Thyroid gland (tissue), 4 donors: ENCODE data around the gene ARID2. TPM values are rescaled to one million over a fixed set of nuclear protein-coding genes. Genes with fewer than 3 reads are reported as not detected.

ENCODE experiments used
- DNase-seq, 2 donors: peaks; one replicate each; pipeline ENCODE4 v3.0.0-alpha.2; 2019
- H3K27ac ChIP-seq, 3 donors: fragments of 200-600 bp; sonication (generic); 1 replicate in 2 of 3; 2 replicates in 1 of 3; pipeline ENCODE4 v1.5.1; 2016 to 2019; ENCODE audit warnings: mild to moderate bottlenecking in 1 of 3, moderate library complexity in 1 of 3
- H3K27me3 ChIP-seq: fragments of 200-600 bp; sonication (generic); one replicate; pipeline ENCODE4 v1.5.1; 2019
- H3K36me3 ChIP-seq, 2 donors: fragments of 200-600 bp; sonication (generic); one replicate each; pipeline ENCODE4 v1.5.1; 2016 to 2019
- H3K4me1 ChIP-seq, 2 donors: fragments of 200-600 bp; sonication (generic); one replicate each; pipeline ENCODE4 v1.5.1; 2017 to 2019
- H3K4me3 ChIP-seq, 3 donors: fragments of 200-600 bp; sonication (generic); replicated peaks in 1 of 3; 1 replicate in 2 of 3; 2 replicates in 1 of 3; pipeline ENCODE4 v1.5.1; 2016; ENCODE audit warnings: mild to moderate bottlenecking in 1 of 3
- H3K9me3 ChIP-seq: fragments of 200-600 bp; sonication (generic); one replicate; pipeline ENCODE4 v1.5.1; 2017
- POLR2A ChIP-seq, 2 donors: fragments of 450-650 bp; IDR thresholded peaks; one replicate each; pipeline ENCODE4 v1.6.1; 2017; ENCODE audit warnings: antibody characterized with exemption in 2 of 2, mild to moderate bottlenecking in 2 of 2, moderate library complexity in 1 of 2
- WGBS, 2 donors: methylation state at CpG; one replicate each; pipeline ENCODE4 v1.1.5; 2017; 5-methylcytosine and 5-hydroxymethylcytosine counted together
- intact Hi-C: fragments of 100-400 bp; cut with DNase I; formaldehyde crosslinking; loops from one replicate; pipeline ENCODE4 v1.15.1; 2023
- total RNA-seq, 4 donors: library from RNA; depleted of rRNA; stranded (reverse); fragments of >200 nt; gene quantifications; one replicate each; pipeline ENCODE4 v1.2.3, GENCODE V29; 2016
- TF ChIP-seq, protein P1 (sequence below), 6 experiments: fragments of 200-600 bp in 3 of 6; fragments of 450-650 bp in 3 of 6; sonication (generic) in 3 of 6; IDR thresholded peaks; one replicate each; pipeline ENCODE4 v1.5.1; 2016 to 2019; ENCODE audit warnings: antibody characterized with exemption in 6 of 6, mild to moderate bottlenecking in 2 of 6, inconsistent platforms in 1 of 6, moderate library complexity in 1 of 6

Gene ARID2
- total RNA-seq, 4 donors from 2014 or later = 44.7 to 69.2 (median 50.6) TPM

DNA sequence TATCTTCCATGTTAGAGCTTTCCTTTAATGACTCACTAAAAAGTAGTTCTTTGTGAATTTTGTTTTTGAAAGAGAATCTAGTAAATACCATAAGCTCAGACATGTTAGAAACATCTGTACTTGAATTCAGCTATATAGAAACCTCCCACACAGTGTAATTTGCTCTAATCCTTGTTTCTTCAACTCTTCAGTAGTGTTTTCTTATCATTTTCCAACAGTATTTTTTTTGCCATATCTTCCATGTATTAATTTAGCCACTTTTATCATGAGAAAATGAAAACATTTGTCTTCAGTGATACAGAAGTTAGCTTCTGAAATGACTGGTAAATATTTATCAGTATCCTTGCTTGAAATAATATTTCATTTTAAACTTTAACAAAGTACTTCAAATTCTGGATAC lies 73.6 kb downstream of the ARID2 start:
- intact Hi-C loops = no loop called here
- H3K4me1 ChIP-seq = no peaks in the 10 kb centered on the region
- no peaks in the 10 kb centered on the region for H3K27me3 ChIP-seq
- no peaks in the 10 kb centered on the region for H3K36me3 ChIP-seq
- H3K27ac ChIP-seq = no peak overlapping the region
- no peak for TF ChIP-seq POLR2A (IDR thresholded peaks at IDR 0.05)
- TF ChIP-seq, protein P1, sequence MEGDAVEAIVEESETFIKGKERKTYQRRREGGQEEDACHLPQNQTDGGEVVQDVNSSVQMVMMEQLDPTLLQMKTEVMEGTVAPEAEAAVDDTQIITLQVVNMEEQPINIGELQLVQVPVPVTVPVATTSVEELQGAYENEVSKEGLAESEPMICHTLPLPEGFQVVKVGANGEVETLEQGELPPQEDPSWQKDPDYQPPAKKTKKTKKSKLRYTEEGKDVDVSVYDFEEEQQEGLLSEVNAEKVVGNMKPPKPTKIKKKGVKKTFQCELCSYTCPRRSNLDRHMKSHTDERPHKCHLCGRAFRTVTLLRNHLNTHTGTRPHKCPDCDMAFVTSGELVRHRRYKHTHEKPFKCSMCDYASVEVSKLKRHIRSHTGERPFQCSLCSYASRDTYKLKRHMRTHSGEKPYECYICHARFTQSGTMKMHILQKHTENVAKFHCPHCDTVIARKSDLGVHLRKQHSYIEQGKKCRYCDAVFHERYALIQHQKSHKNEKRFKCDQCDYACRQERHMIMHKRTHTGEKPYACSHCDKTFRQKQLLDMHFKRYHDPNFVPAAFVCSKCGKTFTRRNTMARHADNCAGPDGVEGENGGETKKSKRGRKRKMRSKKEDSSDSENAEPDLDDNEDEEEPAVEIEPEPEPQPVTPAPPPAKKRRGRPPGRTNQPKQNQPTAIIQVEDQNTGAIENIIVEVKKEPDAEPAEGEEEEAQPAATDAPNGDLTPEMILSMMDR (IDR thresholded peaks at IDR 0.05) = no peak
- H3K4me3 ChIP-seq = no peak overlapping the region
- DNase-seq = no peak
- no peaks in the 10 kb centered on the region for H3K9me3 ChIP-seq

DNA sequence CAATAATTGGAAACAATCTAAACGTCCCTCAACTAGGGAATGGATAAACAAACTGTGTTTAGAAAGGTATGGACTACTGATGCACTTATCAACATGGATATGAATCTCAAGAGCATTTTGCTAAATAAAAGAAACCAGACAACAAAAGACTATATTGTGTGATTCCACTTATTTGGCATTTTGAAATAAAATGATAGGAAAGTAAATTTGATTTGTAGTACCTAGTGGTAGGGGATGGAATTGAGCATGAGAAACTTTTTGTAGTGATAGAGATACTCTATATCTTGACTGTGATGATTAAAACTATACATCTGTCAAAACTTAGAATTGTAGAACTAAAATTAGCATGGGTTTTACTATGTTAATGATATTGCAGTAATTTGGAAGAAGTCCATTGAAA lies 87.1 kb downstream of the ARID2 start:
- no peak for DNase-seq
- Histone ChIP-seq H3K4me3 (no peak overlapping the region), H3K36me3 (no peaks in the 10 kb centered on the region), H3K4me1 (no peaks in the 10 kb centered on the region), H3K9me3 (no peaks in the 10 kb centered on the region), H3K27ac (no peak overlapping the region), H3K27me3 (no peaks in the 10 kb centered on the region)
- WGBS, 2 donors = 86 to 94% methylated on average over 1 of the region's 1 CpG
- TF ChIP-seq, protein P1 (IDR thresholded peaks at IDR 0.05) = no peak
- no peak for TF ChIP-seq POLR2A (IDR thresholded peaks at IDR 0.05)
- intact Hi-C loops = no loop called here

DNA sequence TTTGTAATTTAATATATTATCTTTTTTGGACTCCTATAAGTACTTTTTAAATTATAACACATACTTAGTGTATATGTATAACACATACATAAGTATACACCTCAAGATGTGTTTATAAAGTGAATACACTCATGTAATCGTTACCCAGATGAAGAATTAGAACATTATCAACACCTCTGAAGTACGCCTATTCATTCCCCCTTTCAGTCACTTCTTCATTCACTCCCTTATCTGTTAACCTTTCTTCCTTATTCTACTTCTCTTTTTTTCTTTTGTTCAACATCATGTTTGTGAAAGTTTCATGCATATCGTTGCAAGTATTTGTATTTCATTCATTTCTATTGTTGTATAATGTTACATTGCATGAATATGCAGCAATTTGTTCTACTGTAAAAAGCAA lies 98.5 kb downstream of the ARID2 start:
- intact Hi-C loops = no loop called here
- no peaks in the 10 kb centered on the region for H3K4me1 ChIP-seq
- DNase-seq = no peak
- no peak overlapping the region for H3K4me3 ChIP-seq
- no peaks in the 10 kb centered on the region for H3K27me3 ChIP-seq
- H3K9me3 ChIP-seq = no peaks in the 10 kb centered on the region
- WGBS, 2 donors = 93% methylated on average over 3 of the region's 3 CpGs
- H3K36me3 ChIP-seq = no peaks in the 10 kb centered on the region
- H3K27ac ChIP-seq = no peak overlapping the region
- TF ChIP-seq POLR2A (IDR thresholded peaks at IDR 0.05) = no peak
- TF ChIP-seq, protein P1 (IDR thresholded peaks at IDR 0.05) = no peak

DNA sequence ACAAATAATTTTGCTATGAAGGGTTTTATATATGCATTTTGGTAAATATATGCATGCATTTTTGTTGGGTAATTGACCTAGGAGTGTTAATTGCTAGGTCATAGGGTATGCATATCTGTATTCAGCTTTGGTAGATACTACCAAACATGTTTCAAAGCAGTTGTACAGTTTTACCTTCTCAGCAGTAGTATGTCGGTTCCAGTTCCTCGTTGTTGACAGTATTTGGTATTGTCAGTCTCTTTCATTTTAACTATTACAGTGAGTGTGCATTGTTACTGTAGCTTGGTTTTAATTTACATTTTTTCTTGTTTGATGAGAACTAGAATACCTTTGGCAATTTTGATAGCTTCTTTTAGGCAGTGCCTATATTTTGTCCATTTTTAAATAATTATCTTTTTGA lies 98.9 kb downstream of the ARID2 start:
- Histone ChIP-seq H3K4me3 (no peak overlapping the region), H3K27ac (no peak overlapping the region), H3K4me1 (no peaks in the 10 kb centered on the region), H3K36me3 (no peaks in the 10 kb centered on the region), H3K27me3 (no peaks in the 10 kb centered on the region), H3K9me3 (no peaks in the 10 kb centered on the region)
- intact Hi-C loops = no loop called here
- 88 to 93% methylated on average over 2 of the region's 2 CpGs for WGBS, 2 donors
- no peak for DNase-seq
- no peak for TF ChIP-seq POLR2A (IDR thresholded peaks at IDR 0.05)
- TF ChIP-seq, protein P1 (IDR thresholded peaks at IDR 0.05) = no peak

DNA sequence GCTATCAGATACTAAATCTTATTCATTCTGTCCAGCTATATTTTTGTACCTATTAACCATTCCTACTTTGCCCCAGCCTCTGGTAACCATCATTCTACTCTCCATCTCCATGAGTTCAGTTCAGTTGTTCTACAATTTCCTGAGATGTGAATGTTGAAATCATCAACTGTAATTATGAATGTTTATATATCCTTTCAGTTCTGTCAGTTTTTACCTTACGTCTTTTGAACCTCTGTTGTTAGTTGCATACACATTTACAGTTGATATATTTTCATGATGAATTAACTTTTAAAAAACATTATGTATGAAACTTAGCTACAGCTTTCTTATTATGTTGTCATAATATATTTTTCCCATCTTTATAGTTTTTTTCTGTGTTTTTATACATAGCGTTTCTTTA lies 102.1 kb downstream of the ARID2 start:
- no peak overlapping the region for H3K27ac ChIP-seq
- no peaks in the 10 kb centered on the region for H3K36me3 ChIP-seq
- H3K4me1 ChIP-seq = no peaks in the 10 kb centered on the region
- intact Hi-C loops = no loop called here
- DNase-seq = no peak
- no peak for TF ChIP-seq POLR2A (IDR thresholded peaks at IDR 0.05)
- TF ChIP-seq, protein P1 (IDR thresholded peaks at IDR 0.05) = no peak
- no peaks in the 10 kb centered on the region for H3K27me3 ChIP-seq
- no peak overlapping the region for H3K4me3 ChIP-seq
- 97 to 100% methylated on average over 2 of the region's 2 CpGs for WGBS, 2 donors
- H3K9me3 ChIP-seq = no peaks in the 10 kb centered on the region
